ENCODE measurements around the gene MT1E. TPM values are rescaled to one million over a fixed set of nuclear protein-coding genes. Genes with fewer than 3 reads are reported as not detected.

Gene MT1E
- total and polyA plus RNA-seq, 2 donors (not counting 1 experiment from before 2014, with no cell fraction given) = 390 to 465 TPM

- TF ChIP-seq EZH2 (IDR thresholded peaks at IDR 0.05; ENCODE audit: low read length, missing control alignments) (no peak), CTCF (conservative IDR thresholded peaks at IDR 0.05 in 1 of 2, IDR thresholded peaks at IDR 0.05 in 1 of 2; ENCODE audit: low read depth in 1 of 2, low read length in 2 of 2) (no peak)
- H3K36me3 ChIP-seq (ENCODE audit: control insufficient read depth, insufficient read depth, low read length) = peaks cover 1% of the 10 kb centered on the region
- peak; percentile 90 to 94 for DNase-seq (ENCODE audit: low read depth in 2 of 2)
- H3K79me2 ChIP-seq (ENCODE audit: control insufficient read depth, insufficient read depth, low read length) = peaks cover 16% of the 10 kb centered on the region
- H3K27me3 ChIP-seq (ENCODE audit: control insufficient read depth, insufficient read depth, low read length) = no peaks in the 10 kb centered on the region
- no peaks in the 10 kb centered on the region for H3K9me3 ChIP-seq (ENCODE audit: control insufficient read depth, insufficient read depth, low read depth, low read length)
- H2AFZ ChIP-seq (ENCODE audit: low read length) = no peak overlapping the region
- peak overlapping the region; percentile 85 for H3K27ac ChIP-seq (ENCODE audit: insufficient read depth, low read length)
- peak overlapping the region; percentile 37 to 81 (median 74) for H3K4me3 ChIP-seq (replicated peaks in 1 of 4; ENCODE audit: control extremely low read depth in 1 of 4, insufficient read depth in 1 of 4, low read depth in 3 of 4, low read length in 4 of 4)
- no peaks in the 10 kb centered on the region for H4K20me1 ChIP-seq (ENCODE audit: control insufficient read depth, extremely low read depth, insufficient read depth, low read length)
- peak overlapping the region; percentile 71 for H3K9ac ChIP-seq (ENCODE audit: insufficient read depth, low read length)
- peak overlapping the region; percentile 87 for H3K4me2 ChIP-seq (ENCODE audit: extremely low read depth, insufficient read depth, low read length)
- peaks cover 5% of the 10 kb centered on the region for H3K4me1 ChIP-seq (ENCODE audit: control insufficient read depth, extremely low read depth, insufficient read depth, low read length)
Observed at GRCh38 chr16:56625943-56626654, 518 bp downstream of the MT1E start.

GRCh38 chr16:56626685-56627084 lies 1.1 kb downstream of the MT1E start:
- Histone ChIP-seq H3K27me3 (ENCODE audit: control insufficient read depth, insufficient read depth, low read length) (no peaks in the 10 kb centered on the region), H3K79me2 (ENCODE audit: control insufficient read depth, insufficient read depth, low read length) (peaks cover 16% of the 10 kb centered on the region), H3K4me2 (ENCODE audit: extremely low read depth, insufficient read depth, low read length) (peak overlapping the region; percentile 87), H3K9me3 (ENCODE audit: control insufficient read depth, insufficient read depth, low read depth, low read length) (no peaks in the 10 kb centered on the region), H3K4me3 (replicated peaks in 1 of 4; ENCODE audit: control extremely low read depth in 1 of 4, insufficient read depth in 1 of 4, low read depth in 3 of 4, low read length in 4 of 4) (peak overlapping the region; percentile 37 to 81 (median 74)), H2AFZ (ENCODE audit: low read length) (no peak overlapping the region), H3K4me1 (ENCODE audit: control insufficient read depth, extremely low read depth, insufficient read depth, low read length) (peaks cover 5% of the 10 kb centered on the region), H3K27ac (ENCODE audit: insufficient read depth, low read length) (peak overlapping the region; percentile 85), H3K36me3 (ENCODE audit: control insufficient read depth, insufficient read depth, low read length) (peaks cover 1% of the 10 kb centered on the region), H4K20me1 (ENCODE audit: control insufficient read depth, extremely low read depth, insufficient read depth, low read length) (no peaks in the 10 kb centered on the region), H3K9ac (ENCODE audit: insufficient read depth, low read length) (peak overlapping the region; percentile 71)
- no peak for TF ChIP-seq CTCF (conservative IDR thresholded peaks at IDR 0.05 in 1 of 2, IDR thresholded peaks at IDR 0.05 in 1 of 2; ENCODE audit: low read depth in 1 of 2, low read length in 2 of 2)
- no peak for TF ChIP-seq EZH2 (IDR thresholded peaks at IDR 0.05; ENCODE audit: low read length, missing control alignments)
- DNase-seq (ENCODE audit: low read depth in 2 of 2) = no peak

- Histone ChIP-seq H3K36me3 (ENCODE audit: control insufficient read depth, insufficient read depth, low read length) (peaks cover 1% of the 10 kb centered on the region), H4K20me1 (ENCODE audit: control insufficient read depth, extremely low read depth, insufficient read depth, low read length) (no peaks in the 10 kb centered on the region), H3K9me3 (ENCODE audit: control insufficient read depth, insufficient read depth, low read depth, low read length) (no peaks in the 10 kb centered on the region), H3K79me2 (ENCODE audit: control insufficient read depth, insufficient read depth, low read length) (peaks cover 16% of the 10 kb centered on the region), H3K27ac (ENCODE audit: insufficient read depth, low read length) (no peak overlapping the region), H3K9ac (ENCODE audit: insufficient read depth, low read length) (no peak overlapping the region), H3K4me2 (ENCODE audit: extremely low read depth, insufficient read depth, low read length) (no peak overlapping the region), H3K4me1 (ENCODE audit: control insufficient read depth, extremely low read depth, insufficient read depth, low read length) (peaks cover 7% of the 10 kb centered on the region), H2AFZ (ENCODE audit: low read length) (no peak overlapping the region), H3K4me3 (replicated peaks in 1 of 4; ENCODE audit: control extremely low read depth in 1 of 4, insufficient read depth in 1 of 4, low read depth in 3 of 4, low read length in 4 of 4) (no peak overlapping the region), H3K27me3 (ENCODE audit: control insufficient read depth, insufficient read depth, low read length) (no peaks in the 10 kb centered on the region)
- no peak for DNase-seq (ENCODE audit: low read depth in 2 of 2)
- no peak for TF ChIP-seq CTCF (conservative IDR thresholded peaks at IDR 0.05 in 1 of 2, IDR thresholded peaks at IDR 0.05 in 1 of 2; ENCODE audit: low read depth in 1 of 2, low read length in 2 of 2)
- TF ChIP-seq EZH2 (IDR thresholded peaks at IDR 0.05; ENCODE audit: low read length, missing control alignments) = no peak
Observed at GRCh38 chr16:56628486-56629350, 3.1 kb downstream of the MT1E start.
